GM23248 (cell line): Measurements from ENCODE around the gene DDX25. TPM values are rescaled to one million over a fixed set of nuclear protein-coding genes. Genes with fewer than 3 reads are reported as not detected.
A peak's percentile ranks its signal among the peaks of the same experiment; 100 is the strongest.

Experiments used
- DNase-seq: peaks from one replicate; pipeline ENCODE4 v3.0.0-alpha.2; 2015
- H2AFZ ChIP-seq: fragments of 200-600 bp; sonication (generic); 2 replicates; pipeline ENCODE4 v1.6.1; 2016; ENCODE audit warnings: antibody characterized with exemption
- H3F3A ChIP-seq: fragments of 200-600 bp; sonication (generic); 2 replicates; pipeline ENCODE4 v1.6.1; 2016; ENCODE audit warnings: mild to moderate bottlenecking, antibody characterized with exemption, mixed run types; ENCODE audit not compliant: insufficient read depth
- H3K27ac ChIP-seq: fragments of 200-600 bp; sonication (generic); 2 replicates; pipeline ENCODE4 v1.5.1; 2016; ENCODE audit warnings: mild to moderate bottlenecking
- H3K27me3 ChIP-seq: fragments of 200-600 bp; sonication (generic); replicated peaks from 2 replicates; pipeline ENCODE4 v1.6.1; 2016; ENCODE audit warnings: mild to moderate bottlenecking; ENCODE audit not compliant: insufficient read depth
- H3K36me3 ChIP-seq: fragments of 200-600 bp; sonication (generic); 2 replicates; pipeline ENCODE4 v1.6.1; 2016; ENCODE audit warnings: low read depth, mild to moderate bottlenecking
- H3K4me1 ChIP-seq: fragments of 200-600 bp; sonication (generic); 2 replicates; pipeline ENCODE4 v1.6.1; 2016; ENCODE audit warnings: mild to moderate bottlenecking; ENCODE audit not compliant: insufficient read depth
- H3K4me2 ChIP-seq: fragments of 200-600 bp; sonication (generic); one replicate; pipeline ENCODE4 v1.6.1; 2016; ENCODE audit warnings: mild to moderate bottlenecking; ENCODE audit not compliant: unreplicated experiment
- H3K4me3 ChIP-seq: fragments of 200-600 bp; sonication (generic); 2 replicates; pipeline ENCODE4 v1.5.1; 2016; ENCODE audit warnings: mild to moderate bottlenecking
- H3K79me2 ChIP-seq: fragments of 200-600 bp; sonication (generic); 2 replicates; pipeline ENCODE4 v1.6.1; 2016; ENCODE audit warnings: mild to moderate bottlenecking; ENCODE audit not compliant: insufficient read depth
- H3K9ac ChIP-seq: fragments of 200-600 bp; sonication (generic); 2 replicates; pipeline ENCODE4 v1.6.1; 2016; ENCODE audit warnings: mild to moderate bottlenecking
- H3K9me2 ChIP-seq: fragments of 200-600 bp; sonication (generic); 2 replicates; pipeline ENCODE4 v1.6.1; 2016; ENCODE audit warnings: mixed run types, mild to moderate bottlenecking, moderate library complexity; ENCODE audit not compliant: insufficient read depth
- H3K9me3 ChIP-seq: fragments of 200-600 bp; sonication (generic); one replicate; pipeline ENCODE4 v1.6.1; 2017; ENCODE audit warnings: low read depth
- H4K20me1 ChIP-seq: fragments of 200-600 bp; sonication (generic); 2 replicates; pipeline ENCODE4 v1.6.0; 2016; ENCODE audit not compliant: insufficient read depth
- EZH2 ChIP-seq: fragments of 200-600 bp; sonication (generic); IDR thresholded peaks from 2 replicates; pipeline ENCODE4 v1.6.1; 2018; ENCODE audit warnings: antibody characterized with exemption, mild to moderate bottlenecking; ENCODE audit not compliant: insufficient read depth, poor library complexity, severe bottlenecking
- EZH2phosphoT487 ChIP-seq: fragments of 200-600 bp; sonication (generic); IDR thresholded peaks from 2 replicates; pipeline ENCODE4 v1.6.1; 2018; ENCODE audit warnings: antibody characterized with exemption, moderate library complexity, mild to moderate bottlenecking, low read depth; ENCODE audit not compliant: insufficient read depth
- WGBS, 2 experiments: methylation state at CpG; one replicate each; pipeline ENCODE4 v1.1.6; 2015 to 2017; ENCODE audit warnings: low lambda C conversion rate in 2 of 2, low coverage in 1 of 2; ENCODE audit errors: missing lambda C conversion rate in 2 of 2; 5-methylcytosine and 5-hydroxymethylcytosine counted together
- in situ Hi-C: fragments of 300-500 bp; cut with MboI; formaldehyde crosslinking; loops from 2 replicates; pipeline ENCODE4 v1.15.0; 2020
- polyA plus RNA-seq: library from polyadenylated mRNA; unstranded; fragments of >200 nt; fragmentation: Nextera tagmentation; extraction: Ambion mirVana; gene quantifications from 2 replicates; pipeline ENCODE4 v1.2.1, GENCODE V29; 2016
- total RNA-seq: library from RNA; depleted of rRNA; stranded (reverse); fragments of >200 nt; shearing (Covaris generic); gene quantifications from 2 replicates; pipeline ENCODE4 v1.2.3, GENCODE V29; 2014

The DDX25 gene
- total and polyA plus RNA-seq, 2 experiments from 2014 or later = not detected

DNA sequence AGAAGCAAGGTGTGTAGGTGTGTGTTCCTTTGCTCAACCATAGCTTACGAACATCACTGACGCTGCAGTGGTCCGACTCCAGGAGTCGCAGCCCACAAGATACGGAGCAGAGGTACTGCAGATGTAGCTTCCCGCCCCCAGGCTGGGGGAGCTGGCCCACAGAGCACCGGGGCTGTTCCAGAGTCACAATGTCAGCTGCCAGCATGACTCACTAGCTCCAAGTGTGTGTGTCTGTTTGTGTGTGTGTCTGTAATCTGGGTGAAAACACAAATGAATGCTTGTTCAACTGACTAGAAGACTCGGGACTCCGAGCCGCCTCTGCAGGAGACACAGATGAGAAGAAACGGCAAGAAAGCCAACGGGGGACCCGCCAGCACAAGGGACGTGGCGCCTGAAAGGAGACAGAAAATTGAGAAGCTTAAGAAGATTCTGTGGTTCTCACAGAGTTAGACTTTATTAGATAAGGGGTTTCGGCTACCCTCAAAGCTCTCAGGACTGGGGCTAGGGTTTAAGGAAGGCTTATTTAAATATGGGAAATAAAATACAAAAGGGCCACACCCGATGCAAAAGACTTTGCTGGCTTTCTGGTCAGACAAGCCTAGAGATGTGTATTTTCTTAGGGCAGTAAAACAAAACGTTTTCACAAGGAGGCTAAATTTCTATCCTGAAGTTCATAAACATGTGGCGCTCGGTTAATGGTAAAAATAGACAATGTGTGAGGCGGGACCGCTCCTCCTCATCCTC lies 52.3 kb downstream of the DDX25 start:
- Histone ChIP-seq H3K9me3 (no peaks in the 10 kb centered on the region), H4K20me1 (no peaks in the 10 kb centered on the region), H3K4me3 (no peak overlapping the region), H3K4me2 (no peak overlapping the region), H3K27ac (no peak overlapping the region), H3K4me1 (0 out of 2 replicates have a peak, but pooled peaks cover 3% of the 10 kb centered on the region), H3F3A (no peaks in the 10 kb centered on the region), H2AFZ (peak overlapping the region; percentile 34; the same call in 1 of the 2 replicates), H3K9ac (no peak overlapping the region), H3K27me3 (peaks cover 11% of the 10 kb centered on the region; the same call in 1 of the 2 replicates), H3K9me2 (no peaks in the 10 kb centered on the region), H3K79me2 (no peaks in the 10 kb centered on the region), H3K36me3 (no peaks in the 10 kb centered on the region)
- no peak for TF ChIP-seq EZH2
- no peak for TF ChIP-seq EZH2phosphoT487
- WGBS, 2 experiments = 46% methylated on average over 22 of the region's 22 CpGs
- peak; percentile 68 for DNase-seq
- in situ Hi-C loops = no loop called here

DNA sequence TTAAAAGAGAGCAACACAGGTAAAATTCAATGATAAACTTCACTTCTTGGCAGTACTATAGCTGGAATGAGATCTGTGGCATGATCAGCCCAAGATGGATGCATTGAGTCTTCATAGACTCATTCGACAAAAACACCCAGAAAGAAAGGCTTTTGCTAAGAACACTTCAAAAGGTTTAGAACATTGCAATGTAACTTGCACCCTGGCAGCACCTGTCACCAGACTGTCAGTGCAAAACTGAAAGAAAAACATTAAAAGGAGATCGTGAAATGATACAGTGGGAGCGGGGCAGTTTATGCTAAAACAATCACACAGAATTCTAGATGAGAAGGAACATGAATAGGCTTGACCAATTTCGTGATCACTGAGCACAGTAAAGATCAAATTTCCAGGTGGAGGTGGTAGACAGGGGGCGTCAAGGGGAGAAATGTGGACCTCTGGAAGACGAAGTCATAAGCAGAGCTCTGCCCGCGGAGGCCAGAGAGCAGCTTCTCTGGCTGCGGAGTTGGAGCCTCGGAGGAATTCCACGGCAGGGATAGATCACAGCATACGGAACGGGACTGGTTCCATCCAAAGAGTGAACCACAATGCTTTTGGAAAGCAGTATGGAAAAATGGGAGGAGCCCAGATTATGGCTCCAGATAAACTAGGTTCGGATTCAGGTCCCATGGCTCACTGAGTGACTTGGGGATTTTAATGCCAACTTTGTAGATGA lies 53.5 kb downstream of the DDX25 start:
- DNase-seq = no peak
- in situ Hi-C loops = no loop called here
- H3K9me2 ChIP-seq = no peaks in the 10 kb centered on the region
- H3K4me2 ChIP-seq = no peak overlapping the region
- H2AFZ ChIP-seq = no peak overlapping the region
- H3K27me3 ChIP-seq = 0 out of 2 replicates have a peak, but pooled peaks cover 2% of the 10 kb centered on the region
- H3F3A ChIP-seq = no peaks in the 10 kb centered on the region
- H3K9me3 ChIP-seq = no peaks in the 10 kb centered on the region
- 0 out of 2 replicates have a peak, but pooled peaks cover 2% of the 10 kb centered on the region for H3K4me1 ChIP-seq
- H3K9ac ChIP-seq = no peak overlapping the region
- H4K20me1 ChIP-seq = no peaks in the 10 kb centered on the region
- no peak overlapping the region for H3K4me3 ChIP-seq
- H3K36me3 ChIP-seq = no peaks in the 10 kb centered on the region
- H3K79me2 ChIP-seq = no peaks in the 10 kb centered on the region
- H3K27ac ChIP-seq = no peak overlapping the region
- TF ChIP-seq EZH2phosphoT487 (no peak), EZH2 (no peak)
- WGBS, 2 experiments = 59 to 66% methylated on average over 14 of the region's 14 CpGs

DNA sequence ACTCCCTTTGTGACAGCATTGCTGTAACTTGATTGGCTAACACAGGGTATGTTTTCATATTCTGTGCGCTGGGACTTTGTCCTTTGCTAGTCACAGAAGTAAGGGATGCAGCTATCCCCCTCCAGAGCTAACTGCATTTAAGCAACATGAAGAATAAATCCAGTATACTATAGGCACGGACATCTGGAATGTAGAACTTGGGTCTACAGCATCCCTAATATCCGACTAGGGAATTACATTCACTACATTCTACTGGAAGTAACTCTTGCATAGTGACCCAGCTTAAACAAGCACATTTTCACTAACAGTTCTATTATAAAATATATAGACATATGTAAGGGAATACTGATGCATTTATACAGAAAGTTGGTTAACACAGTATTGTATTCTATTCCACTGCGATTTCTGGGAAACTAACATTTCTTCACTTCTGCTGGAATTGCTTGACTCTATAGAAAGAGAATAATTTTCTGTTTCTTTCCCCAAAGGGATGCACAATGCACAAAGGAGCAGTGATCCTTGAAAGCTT lies 54.6 kb downstream of the DDX25 start:
- Histone ChIP-seq H3K4me3 (no peak overlapping the region), H3K9ac (no peak overlapping the region), H3K27ac (no peak overlapping the region), H3K27me3 (no peaks in the 10 kb centered on the region), H4K20me1 (no peaks in the 10 kb centered on the region), H3K9me2 (no peaks in the 10 kb centered on the region), H3K4me2 (no peak overlapping the region), H3K79me2 (no peaks in the 10 kb centered on the region), H2AFZ (no peak overlapping the region), H3K9me3 (no peaks in the 10 kb centered on the region), H3K36me3 (no peaks in the 10 kb centered on the region), H3K4me1 (no peaks in the 10 kb centered on the region), H3F3A (no peaks in the 10 kb centered on the region)
- TF ChIP-seq EZH2phosphoT487 = no peak
- TF ChIP-seq EZH2 = no peak
- in situ Hi-C loops = no loop called here
- no peak for DNase-seq
- WGBS, 2 experiments = 73 to 76% methylated on average over 4 of the region's 4 CpGs

DNA sequence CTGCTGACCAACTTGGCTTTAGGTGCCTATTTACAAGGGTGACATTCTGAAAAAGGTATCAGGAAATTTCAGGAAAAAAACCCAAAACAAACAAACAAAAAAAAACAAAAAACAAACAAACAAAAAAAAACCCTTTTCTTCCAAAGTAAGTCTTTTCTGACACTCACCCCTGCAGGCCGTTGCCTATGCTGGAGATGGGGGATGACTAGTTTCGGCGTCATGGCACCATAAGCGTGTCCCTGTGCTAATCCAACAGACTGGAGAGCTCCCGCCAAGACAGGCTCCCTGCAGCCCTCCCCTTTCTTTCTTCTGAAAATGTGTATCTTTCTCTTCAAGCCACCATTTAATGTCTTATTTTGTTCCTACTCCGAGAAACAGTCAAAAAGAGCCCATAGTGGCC lies 55.2 kb downstream of the DDX25 start:
- Histone ChIP-seq H3K27ac (no peak overlapping the region), H2AFZ (no peak overlapping the region), H4K20me1 (no peaks in the 10 kb centered on the region), H3K36me3 (no peaks in the 10 kb centered on the region), H3K9me2 (no peaks in the 10 kb centered on the region), H3K4me3 (no peak overlapping the region), H3K27me3 (no peaks in the 10 kb centered on the region), H3K4me1 (no peaks in the 10 kb centered on the region), H3K4me2 (no peak overlapping the region), H3K79me2 (no peaks in the 10 kb centered on the region), H3K9ac (no peak overlapping the region), H3F3A (no peaks in the 10 kb centered on the region), H3K9me3 (no peaks in the 10 kb centered on the region)
- no peak for TF ChIP-seq EZH2
- no peak for TF ChIP-seq EZH2phosphoT487
- in situ Hi-C loops = no loop called here
- WGBS, 2 experiments = 93 to 96% methylated on average over 6 of the region's 6 CpGs
- DNase-seq = no peak
